Fibroblast of skin of right quadriceps (primary cell): ENCODE measurements around the gene LAMP1.
"Not testable (repeated sequence)": the region's sequence is repeated elsewhere in the genome, so short reads cannot be mapped to it uniquely, and the experiment has no call there.

Experiments used
- DNase-seq: peaks from one replicate; pipeline ENCODE4 v3.0.0-alpha.2; 2013

Gene LAMP1

GRCh38 chr13:113297370-113298042 is 467 bp downstream of the LAMP1 start:
- DNase-seq: no peak

GRCh38 chr13:113298043-113298945 is 1.3 kb downstream of the LAMP1 start:
- DNase-seq: no peak

DNA sequence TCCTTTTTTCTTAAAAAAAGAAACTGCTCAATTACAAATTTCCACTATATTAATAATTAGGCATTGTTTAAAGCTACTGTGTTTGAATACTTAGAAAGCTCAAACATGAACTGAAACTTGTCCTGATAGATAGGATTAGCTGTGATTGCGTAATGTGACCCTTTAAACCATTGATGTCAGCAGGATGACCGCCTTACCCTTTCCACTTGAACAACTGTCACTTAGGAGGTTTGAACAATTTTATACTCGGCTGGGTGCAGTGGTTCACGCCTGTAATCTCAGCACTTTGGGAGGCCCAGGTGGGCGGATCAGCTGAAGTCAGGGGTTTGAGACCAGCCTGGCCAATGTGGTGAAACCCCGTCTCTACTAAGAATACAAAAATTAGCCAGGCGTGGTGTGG is 2.9 kb downstream of the LAMP1 start:
- DNase-seq: no peak

DNA sequence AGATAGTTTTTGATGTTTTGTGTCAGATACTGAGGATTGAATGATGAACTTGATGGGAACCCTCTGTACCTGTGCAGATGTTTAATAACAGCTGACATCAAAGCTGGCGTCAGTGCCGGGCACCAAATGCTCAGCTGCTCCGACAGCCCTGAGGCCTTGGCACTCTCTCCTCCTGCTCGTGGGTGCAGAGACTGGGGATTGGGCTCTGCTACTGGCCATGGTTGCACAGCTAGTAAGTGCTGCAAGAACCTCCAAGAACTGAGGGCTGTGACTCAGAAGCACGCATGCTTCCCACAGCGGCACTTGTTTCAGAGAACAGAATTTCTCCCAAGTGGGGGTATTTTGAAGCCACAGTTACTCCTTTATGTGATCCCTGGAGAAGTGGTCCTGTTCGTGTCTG is 5.9 kb downstream of the LAMP1 start:
- no peak for DNase-seq

DNA sequence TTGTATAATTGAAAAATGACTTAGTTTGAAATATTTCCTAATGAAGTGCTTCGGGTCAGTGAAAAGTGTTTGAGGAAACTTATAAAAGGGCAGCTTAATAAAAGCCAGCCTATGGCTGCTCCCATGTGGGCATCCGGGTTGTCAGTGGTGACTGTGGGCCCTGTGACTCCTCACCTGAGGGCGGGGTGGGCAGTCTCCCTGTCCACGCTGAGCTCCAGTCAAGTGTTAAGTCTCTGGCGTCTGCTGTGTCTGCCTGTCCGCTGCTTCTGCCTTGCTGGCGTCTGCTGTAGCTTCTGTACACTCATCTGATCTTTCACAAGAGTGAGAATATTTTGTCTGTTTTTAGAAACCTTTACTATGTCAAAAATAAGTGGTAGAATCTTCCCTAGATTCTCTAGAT is 7.1 kb downstream of the LAMP1 start:
- DNase-seq: no peak

- no peak for DNase-seq
Measured at GRCh38 chr13:113305208-113305607, 8.2 kb downstream of the LAMP1 start.

- peak; percentile 13 for DNase-seq
Measured at GRCh38 chr13:113307491-113307890, 10.5 kb downstream of the LAMP1 start.

DNA sequence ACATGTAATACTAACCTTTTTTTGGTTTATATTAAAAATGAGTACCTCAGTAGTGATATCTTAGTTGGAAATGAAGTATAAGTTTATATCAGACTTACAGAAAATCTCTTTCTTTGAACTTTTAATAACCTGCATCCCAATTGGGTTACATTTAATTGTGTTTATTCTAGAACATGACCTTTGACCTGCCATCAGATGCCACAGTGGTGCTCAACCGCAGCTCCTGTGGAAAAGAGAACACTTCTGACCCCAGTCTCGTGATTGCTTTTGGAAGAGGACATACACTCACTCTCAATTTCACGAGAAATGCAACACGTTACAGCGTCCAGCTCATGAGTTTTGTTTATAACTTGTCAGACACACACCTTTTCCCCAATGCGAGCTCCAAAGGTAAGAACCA is 12.4 kb downstream of the LAMP1 start:
- DNase-seq: no peak

DNA sequence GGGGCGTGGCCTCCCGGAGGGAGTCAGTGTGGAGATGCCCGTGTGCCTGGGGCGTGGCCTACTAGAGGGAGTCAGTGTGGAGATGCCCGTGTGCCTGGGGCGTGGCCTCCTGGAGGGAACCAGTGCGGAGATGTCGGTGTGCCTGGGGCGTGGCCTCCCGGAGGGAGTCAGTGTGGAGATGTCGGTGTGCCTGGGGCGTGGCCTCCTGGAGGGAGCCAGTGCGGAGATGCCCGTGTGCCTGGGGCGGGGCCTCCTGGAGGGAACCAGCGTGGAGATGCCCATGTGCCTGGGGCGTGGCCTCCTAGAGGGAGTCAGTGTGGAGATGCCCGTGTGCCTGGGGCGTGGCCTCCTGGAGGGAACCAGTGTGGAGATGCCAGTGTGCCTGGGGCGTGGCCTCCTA is 17.1 kb downstream of the LAMP1 start:
- DNase-seq: not testable (repeated sequence)

DNA sequence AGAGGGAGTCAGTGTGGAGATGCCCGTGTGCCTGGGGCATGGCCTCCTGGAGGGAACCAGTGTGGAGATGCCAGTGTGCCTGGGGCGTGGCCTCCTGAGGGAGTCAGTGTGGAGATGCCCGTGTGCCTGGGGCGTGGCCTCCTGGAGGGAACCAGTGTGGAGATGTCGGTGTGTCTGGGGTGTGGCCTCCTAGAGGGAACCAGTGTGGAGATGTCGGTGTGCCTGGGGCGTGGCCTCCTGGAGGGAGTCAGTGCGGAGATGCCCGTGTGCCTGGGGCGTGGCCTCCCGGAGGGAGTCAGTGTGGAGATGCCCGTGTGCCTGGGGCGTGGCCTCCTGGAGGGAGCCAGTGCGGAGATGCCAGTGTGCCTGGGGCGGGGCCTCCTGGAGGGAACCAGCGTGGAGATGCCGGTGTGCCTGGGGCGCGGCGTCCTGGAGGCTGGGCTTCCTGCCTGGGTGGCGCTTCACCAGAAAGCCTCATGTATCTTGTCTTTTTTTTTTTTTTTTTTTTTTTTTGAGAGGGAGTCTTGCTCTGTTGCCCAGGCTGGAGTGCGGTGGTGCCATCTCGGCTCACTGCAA is 17.9 kb downstream of the LAMP1 start:
- not testable (repeated sequence) for DNase-seq

DNA sequence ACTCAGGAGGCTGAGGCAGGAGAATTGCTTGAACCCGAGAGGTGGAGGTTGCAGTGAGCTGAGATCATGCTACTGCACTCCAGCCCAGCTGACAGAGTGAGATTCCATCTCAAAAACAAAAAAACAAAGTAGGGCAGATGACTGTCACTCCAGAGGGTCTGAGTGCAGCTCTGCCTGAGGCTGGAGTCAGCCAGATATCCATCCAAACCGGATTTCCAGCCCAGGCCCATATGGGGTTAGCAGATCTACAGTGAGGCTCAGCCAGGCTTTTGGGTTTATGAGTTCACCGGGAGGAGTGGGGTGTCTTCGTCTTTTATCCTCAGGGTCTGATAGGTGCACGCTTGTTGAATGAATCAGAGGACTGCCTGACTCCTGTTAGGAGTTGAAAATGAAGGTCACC is 19.0 kb downstream of the LAMP1 start:
- DNase-seq: no peak

DNA sequence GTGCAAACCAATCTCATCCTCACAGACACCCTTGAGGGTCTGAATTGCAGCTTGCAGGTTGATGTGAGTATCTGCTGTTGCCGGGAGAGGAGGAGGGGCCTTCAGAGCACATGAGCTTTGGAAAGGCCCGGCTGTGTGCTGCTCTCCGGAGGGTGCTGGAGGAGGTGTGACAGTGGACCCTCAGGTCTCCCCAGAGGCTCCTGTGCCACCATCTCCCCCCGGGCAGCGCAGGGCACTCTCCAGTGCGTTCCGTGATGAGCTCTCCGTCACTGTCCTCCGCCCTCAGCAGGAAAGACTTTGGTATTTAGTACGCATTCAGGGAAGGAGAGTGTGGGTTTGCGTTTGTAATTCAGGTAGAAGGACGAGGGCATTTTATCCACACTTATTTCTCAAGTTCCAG is 20.0 kb downstream of the LAMP1 start:
- DNase-seq: no peak

DNA sequence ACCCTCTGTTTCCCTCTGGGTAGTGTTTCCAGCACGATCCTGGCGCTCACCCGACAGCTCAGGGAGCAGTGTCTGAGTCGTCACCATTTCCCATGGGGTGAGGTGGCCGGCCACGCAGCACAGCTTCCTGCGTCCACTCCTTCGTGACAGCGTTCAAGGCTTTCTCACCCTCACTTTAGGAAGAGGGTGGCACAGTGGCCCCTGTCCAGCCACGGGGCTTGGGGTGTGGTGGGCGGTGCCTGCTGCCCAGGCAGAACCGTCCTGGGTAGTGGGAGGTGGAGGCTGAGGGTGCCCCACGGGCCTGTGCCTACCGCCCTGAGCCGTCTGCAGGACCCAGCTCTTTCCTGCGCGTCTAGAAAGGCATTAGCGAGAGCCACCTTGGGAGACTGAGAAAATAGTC is 21.9 kb downstream of the LAMP1 start:
- DNase-seq: no peak

DNA sequence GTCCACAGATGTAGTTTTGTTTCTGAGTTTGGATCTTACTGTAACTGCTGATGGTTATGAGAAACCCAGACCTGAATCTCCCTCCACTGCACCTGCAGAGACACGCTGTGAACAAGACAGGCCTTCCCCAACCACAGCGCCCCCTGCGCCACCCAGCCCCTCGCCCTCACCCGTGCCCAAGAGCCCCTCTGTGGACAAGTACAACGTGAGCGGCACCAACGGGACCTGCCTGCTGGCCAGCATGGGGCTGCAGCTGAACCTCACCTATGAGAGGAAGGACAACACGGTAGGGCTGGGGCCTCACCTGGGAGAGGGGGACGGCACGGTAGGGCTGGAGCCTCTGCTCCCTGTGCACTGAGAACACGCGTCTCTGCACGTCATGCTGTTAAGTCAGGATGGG is 22.3 kb downstream of the LAMP1 start:
- DNase-seq: no peak

- DNase-seq: no peak
Measured at GRCh38 chr13:113320226-113320875, 23.3 kb downstream of the LAMP1 start.

- no peak for DNase-seq
Measured at GRCh38 chr13:113321546-113321945, 24.5 kb downstream of the LAMP1 start.

- no peak for DNase-seq
Measured at GRCh38 chr13:113322043-113322461, 25.0 kb downstream of the LAMP1 start.

GRCh38 chr13:113322890-113323651 is 26.0 kb downstream of the LAMP1 start:
- DNase-seq: no peak

- DNase-seq: no peak
Measured at GRCh38 chr13:113323869-113324268, 26.8 kb downstream of the LAMP1 start.

GRCh38 chr13:113324398-113324797 is 27.4 kb downstream of the LAMP1 start:
- no peak for DNase-seq

GRCh38 chr13:113325779-113326178 is 28.7 kb downstream of the LAMP1 start:
- DNase-seq: no peak

GRCh38 chr13:113327391-113327765 is 30.3 kb downstream of the LAMP1 start:
- no peak for DNase-seq
